Large intestine (tissue), 3 donors: ENCODE measurements around the gene FEM1C. TPM values are rescaled to one million over a fixed set of nuclear protein-coding genes. Genes with fewer than 3 reads are reported as not detected.
"Not testable (repeated sequence)": the region's sequence is repeated elsewhere in the genome, so short reads cannot be mapped to it uniquely, and the experiment has no call there.

ENCODE experiments used
- DNase-seq, 2 donors: peaks; one replicate each; pipeline versions ENCODE4 v3.0.0 to v3.0.0-alpha.2; 2013
- H3K27ac ChIP-seq: one replicate; pipeline ENCODE4 v1.5.1; 2013; ENCODE audit warnings: low read length
- H3K27me3 ChIP-seq: 2 replicates; pipeline ENCODE4 v1.6.1; 2013; ENCODE audit warnings: low read length; ENCODE audit not compliant: control insufficient read depth, insufficient read depth
- H3K36me3 ChIP-seq: 2 replicates; pipeline ENCODE4 v1.6.1; 2013; ENCODE audit warnings: low read length; ENCODE audit not compliant: control insufficient read depth, insufficient read depth
- H3K4me1 ChIP-seq: one replicate; pipeline ENCODE4 v1.6.1; 2013; ENCODE audit warnings: low read length; ENCODE audit not compliant: control insufficient read depth, insufficient read depth
- H3K4me3 ChIP-seq: one replicate; pipeline ENCODE4 v1.5.1; 2013; ENCODE audit warnings: low read length
- H3K9me3 ChIP-seq: one replicate; pipeline ENCODE4 v1.6.1; 2013; ENCODE audit warnings: mild to moderate bottlenecking, low read depth, low read length, moderate library complexity; ENCODE audit not compliant: control insufficient read depth
- WGBS: methylation state at CpG from one replicate; pipeline ENCODE4 v1.1.5; 2013; ENCODE audit warnings: low lambda C conversion rate; ENCODE audit not compliant: insufficient coverage; 5-methylcytosine and 5-hydroxymethylcytosine counted together
- polyA plus RNA-seq: library from polyadenylated mRNA; unstranded; fragments of 120-200 nt; gene quantifications from one replicate; pipeline ENCODE4 v1.2.1, GENCODE V29; 2013

FEM1C gene
- polyA plus RNA-seq, 1 donor = 17.3 TPM

DNA sequence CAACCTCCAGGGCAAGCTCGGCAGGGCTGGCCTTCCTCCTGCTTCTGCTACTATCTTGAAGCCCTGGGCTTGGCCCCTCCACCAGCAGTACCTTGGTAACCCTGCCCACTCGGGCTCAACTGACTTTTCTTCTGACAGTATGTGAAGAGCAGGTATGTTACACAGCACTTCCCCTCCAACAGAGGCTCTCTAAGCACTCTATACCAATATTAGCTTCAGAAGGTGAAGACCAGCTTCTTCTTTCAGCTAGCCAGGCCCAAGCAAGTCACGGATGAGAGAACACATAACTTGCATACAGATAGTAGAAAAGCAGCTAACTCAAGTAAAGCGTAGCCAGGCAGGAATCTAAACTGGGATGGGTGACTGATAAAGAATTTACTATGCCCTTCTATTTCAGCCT lies 64.3 kb downstream of the FEM1C start:
- no peak overlapping the region for H3K27ac ChIP-seq
- no peaks in the 10 kb centered on the region for H3K27me3 ChIP-seq
- DNase-seq = no peak
- H3K4me3 ChIP-seq = no peak overlapping the region
- no peaks in the 10 kb centered on the region for H3K4me1 ChIP-seq
- H3K36me3 ChIP-seq = no peaks in the 10 kb centered on the region
- no peaks in the 10 kb centered on the region for H3K9me3 ChIP-seq
- WGBS = 100% methylated on average over 1 of the region's 4 CpGs

DNA sequence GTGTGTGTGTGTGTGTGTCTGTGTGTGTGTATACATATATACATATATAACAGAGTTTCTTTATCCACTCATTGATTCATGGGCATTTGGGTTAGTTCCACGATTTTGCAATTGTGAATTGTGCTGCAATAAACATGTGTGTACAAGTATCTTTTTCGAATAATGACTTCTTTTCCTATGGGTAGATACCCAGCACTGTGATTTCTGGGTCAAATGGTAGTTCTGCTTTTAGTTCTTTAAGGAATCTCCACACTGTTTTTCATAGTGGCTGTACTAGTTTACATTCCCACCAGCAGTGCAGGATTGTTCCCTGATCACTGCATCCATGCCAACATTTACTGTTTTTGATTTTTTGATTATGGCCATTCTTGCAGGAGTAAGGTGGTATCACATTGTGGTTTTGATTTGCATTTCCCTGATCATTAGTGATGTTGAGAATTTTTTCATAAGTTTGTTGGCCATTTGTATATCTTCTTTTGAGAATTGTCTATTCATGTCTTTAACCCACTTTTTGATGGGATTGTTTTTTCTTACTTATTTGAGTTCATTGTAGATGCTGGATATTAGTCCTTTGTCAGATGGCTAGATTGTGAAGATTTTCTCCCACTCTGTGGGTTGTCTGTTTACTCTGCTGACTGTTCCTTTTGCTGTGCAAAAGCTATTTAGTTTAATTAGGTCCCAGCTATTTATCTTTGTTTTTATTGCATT lies 65.3 kb downstream of the FEM1C start:
- not testable (repeated sequence) for H3K27me3 ChIP-seq, H3K27ac ChIP-seq, H3K4me3 ChIP-seq, H3K36me3 ChIP-seq, H3K9me3 ChIP-seq, DNase-seq, H3K4me1 ChIP-seq
- no CpG with 5 or more reads among the region's 2 CpGs for WGBS

GRCh38 chr5:115478281-115478680 lies 66.3 kb downstream of the FEM1C start:
- H3K36me3 ChIP-seq = no peaks in the 10 kb centered on the region
- H3K27ac ChIP-seq = no peak overlapping the region
- no peaks in the 10 kb centered on the region for H3K27me3 ChIP-seq
- H3K4me3 ChIP-seq = no peak overlapping the region
- no CpG with 5 or more reads among the region's 2 CpGs for WGBS
- H3K9me3 ChIP-seq = no peaks in the 10 kb centered on the region
- DNase-seq = no peak
- no peaks in the 10 kb centered on the region for H3K4me1 ChIP-seq

- Histone ChIP-seq H3K27ac (no peak overlapping the region), H3K36me3 (no peaks in the 10 kb centered on the region), H3K4me3 (no peak overlapping the region), H3K27me3 (no peaks in the 10 kb centered on the region), H3K9me3 (no peaks in the 10 kb centered on the region), H3K4me1 (no peaks in the 10 kb centered on the region)
- no CpG with 5 or more reads among the region's 7 CpGs for WGBS
- no peak for DNase-seq
These were observed 67.0 kb downstream of the FEM1C start for GRCh38 chr5:115477581-115477980.

- H3K27ac ChIP-seq = no peak overlapping the region
- no peaks in the 10 kb centered on the region for H3K36me3 ChIP-seq
- no peak overlapping the region for H3K4me3 ChIP-seq
- no peak for DNase-seq
- no peaks in the 10 kb centered on the region for H3K4me1 ChIP-seq
- no peaks in the 10 kb centered on the region for H3K9me3 ChIP-seq
- H3K27me3 ChIP-seq = no peaks in the 10 kb centered on the region
These were observed 68.8 kb downstream of the FEM1C start for GRCh38 chr5:115475788-115476187.

DNA sequence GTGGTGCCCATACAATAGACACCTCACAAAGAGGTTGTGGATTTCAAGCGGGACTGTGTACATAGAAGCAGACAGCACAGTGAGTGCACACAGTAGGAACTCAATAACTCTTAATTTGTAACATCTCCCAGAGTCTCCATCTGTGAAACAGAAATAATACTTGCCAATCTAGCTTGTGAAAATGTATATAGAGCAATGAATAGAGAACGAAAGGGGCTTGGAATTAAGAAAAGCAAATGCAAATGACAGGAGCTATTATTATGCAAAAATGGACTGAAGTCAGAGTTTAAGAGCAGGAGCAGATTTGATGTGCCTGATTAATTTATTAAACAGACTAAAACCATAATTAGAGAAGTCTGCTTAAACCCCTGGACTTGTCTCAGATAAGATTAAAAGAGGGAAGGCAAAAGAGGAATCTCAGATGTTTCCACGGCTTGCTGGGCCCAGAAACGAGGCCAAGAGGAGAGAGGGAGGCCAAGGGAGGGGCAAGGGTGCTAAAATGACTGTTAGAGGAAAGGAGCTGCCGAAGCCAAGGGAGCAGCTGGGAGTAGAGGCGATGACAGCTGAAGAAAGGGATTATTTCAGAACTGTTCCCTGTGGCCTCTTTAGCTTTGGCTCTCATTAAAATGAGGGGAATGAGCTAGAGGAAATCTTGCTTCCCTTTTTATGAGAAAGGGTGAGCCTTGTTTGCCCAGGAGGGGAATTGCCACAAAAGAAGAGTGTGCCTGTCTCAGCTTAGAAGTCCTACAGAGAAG lies 72.1 kb downstream of the FEM1C start:
- DNase-seq = no peak
- H3K4me3 ChIP-seq = no peak overlapping the region
- WGBS = 64% methylated on average over 5 of the region's 6 CpGs
- no peaks in the 10 kb centered on the region for H3K27me3 ChIP-seq
- H3K36me3 ChIP-seq = no peaks in the 10 kb centered on the region
- H3K27ac ChIP-seq = no peak overlapping the region
- no peaks in the 10 kb centered on the region for H3K9me3 ChIP-seq
- H3K4me1 ChIP-seq = no peaks in the 10 kb centered on the region

DNA sequence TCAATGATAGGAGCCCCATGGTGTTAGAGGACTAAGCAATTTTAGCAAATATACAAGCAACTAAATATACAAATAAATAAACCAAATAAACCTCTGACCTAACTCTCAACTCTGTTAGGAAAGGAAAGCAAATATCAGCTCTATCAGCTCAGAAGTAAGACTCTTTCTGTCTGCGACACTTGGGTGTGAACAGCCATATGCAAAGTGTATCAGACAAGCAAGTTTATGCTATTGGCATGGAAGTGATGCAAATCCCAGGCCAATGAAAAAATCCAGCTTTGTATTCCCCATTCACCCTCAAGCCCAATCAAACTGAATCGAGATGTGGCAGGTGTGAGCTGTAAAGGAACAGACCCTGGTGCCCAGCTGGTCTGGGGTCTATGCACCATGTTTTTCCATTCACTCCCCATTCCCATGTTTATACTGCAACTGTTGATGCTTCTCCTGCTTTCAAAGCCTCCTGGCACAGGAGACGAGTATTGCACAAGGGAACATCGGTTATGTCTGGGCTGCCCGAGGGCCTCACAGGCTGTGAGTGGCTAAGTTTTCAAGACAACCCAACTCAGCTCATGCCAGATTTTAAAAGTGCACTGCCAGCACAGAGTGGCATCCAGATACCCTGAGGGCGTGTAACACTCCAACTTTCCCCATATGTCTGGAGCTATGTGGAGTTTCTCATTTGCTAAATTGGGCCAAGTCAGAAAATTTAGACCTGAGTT lies 73.1 kb downstream of the FEM1C start:
- no peaks in the 10 kb centered on the region for H3K9me3 ChIP-seq
- no peaks in the 10 kb centered on the region for H3K27me3 ChIP-seq
- no CpG with 5 or more reads among the region's 6 CpGs for WGBS
- no peaks in the 10 kb centered on the region for H3K36me3 ChIP-seq
- no peak overlapping the region for H3K4me3 ChIP-seq
- H3K27ac ChIP-seq = no peak overlapping the region
- no peaks in the 10 kb centered on the region for H3K4me1 ChIP-seq
- DNase-seq = no peak

GRCh38 chr5:115470921-115471320 lies 73.7 kb downstream of the FEM1C start:
- no peaks in the 10 kb centered on the region for H3K9me3 ChIP-seq
- H3K27me3 ChIP-seq = no peaks in the 10 kb centered on the region
- no peak overlapping the region for H3K27ac ChIP-seq
- no peak for DNase-seq
- H3K36me3 ChIP-seq = no peaks in the 10 kb centered on the region
- H3K4me3 ChIP-seq = no peak overlapping the region
- no CpG with 5 or more reads among the region's 1 CpG for WGBS
- H3K4me1 ChIP-seq = no peaks in the 10 kb centered on the region

Other genes with a start within 250 kb of the FEM1C start
- gene CCDC112, start 248.1 kb downstream of the FEM1C start, polyA plus RNA-seq = 8.2 TPM
- gene TICAM2, start 57.7 kb upstream of the FEM1C start, polyA plus RNA-seq = 2.9 TPM
- 107 TPM for gene TMED7, start 81.3 kb upstream of the FEM1C start, polyA plus RNA-seq